K562 (cell line): ENCODE measurements around the gene LY6G6F. TPM values are rescaled to one million over a fixed set of nuclear protein-coding genes. Genes with fewer than 3 reads are reported as not detected.
A peak's percentile ranks its signal among the peaks of the same experiment; 100 is the strongest.

Experiments used
- ARID1B ChIP-seq: fragments of 450-650 bp; IDR thresholded peaks from 2 replicates; pipeline ENCODE4 v1.6.1; 2016; ENCODE audit warnings: antibody characterized with exemption, mild to moderate bottlenecking, inconsistent platforms
- ARNT ChIP-seq, 2 experiments: fragments of 450-650 bp; IDR thresholded peaks; 2 replicates each; pipeline ENCODE4 v1.6.1; 2016; ENCODE audit warnings: mild to moderate bottlenecking in 1 of 2
- CTBP1 ChIP-seq: fragments of 450-650 bp; IDR thresholded peaks from 2 replicates; pipeline ENCODE4 v1.6.1; 2016; ENCODE audit warnings: borderline replicate concordance
- HDAC6 ChIP-seq: IDR thresholded peaks from 2 replicates; pipeline ENCODE4 v1.6.1; 2012; ENCODE audit warnings: low read depth, mild to moderate bottlenecking, control low read depth, inconsistent platforms, low read length, moderate library complexity
- HMGN3 ChIP-seq: IDR thresholded peaks from 2 replicates; pipeline ENCODE4 v1.6.1; 2011; ENCODE audit warnings: borderline replicate concordance, low read depth, mild to moderate bottlenecking, mixed read lengths, low read length; ENCODE audit not compliant: insufficient read length; ENCODE audit errors: extremely low read depth
- KLF10 ChIP-seq: fragments of 250-450 bp; sonication (Bioruptor Pico); IDR thresholded peaks from 2 replicates; pipeline ENCODE4 v1.6.1; 2021; ENCODE audit warnings: matching md5 sums
- LCOR ChIP-seq: sonication (generic); formaldehyde crosslinking; IDR thresholded peaks from 2 replicates; pipeline ENCODE4 v1.8.0; 2022; ENCODE audit warnings: mild to moderate bottlenecking, missing genetic modification reagents
- NUFIP1 ChIP-seq: fragments of 450-650 bp; IDR thresholded peaks from 2 replicates; pipeline ENCODE4 v1.6.1; 2018; ENCODE audit not compliant: partially characterized antibody
- PYGO2 ChIP-seq: fragments of 450-650 bp; IDR thresholded peaks from 2 replicates; pipeline ENCODE4 v1.6.1; 2016; ENCODE audit warnings: mild to moderate bottlenecking, missing genetic modification characterization, moderate library complexity, missing compliant biosample characterization
- ZC3H4 ChIP-seq: sonication (generic); formaldehyde crosslinking; IDR thresholded peaks from 2 replicates; pipeline ENCODE4 v1.9.0; 2021; ENCODE audit warnings: missing genetic modification reagents, borderline replicate concordance
- ZNF778 ChIP-seq: fragments of 450-650 bp; formaldehyde crosslinking; IDR thresholded peaks from 2 replicates; pipeline ENCODE4 v1.4.0; 2020; ENCODE audit warnings: mild to moderate bottlenecking, moderate library complexity
- polyA plus RNA-seq, 8 experiments: library from polyadenylated mRNA; depleted of rRNA in 4 of 8; stranded (reverse) in 5 of 8; unstranded in 3 of 8; fragments of >200 nt; fragmentation: Nextera tagmentation in 2 of 8; fragmentation: Illumina TruSeq in 1 of 8; extraction: Ambion mirVana in 2 of 8; extraction: Trizol in 1 of 8; gene quantifications; 2 replicates each; pipeline versions ENCODE4 v1.2.1 to v1.2.3, GENCODE V29; 2011 to 2014; ENCODE audit warnings: inconsistent platforms in 1 of 8, missing spikeins in 1 of 8
- total RNA-seq, 7 experiments: library from RNA; depleted of rRNA in 6 of 7; stranded (reverse); fragments of >200 nt in 6 of 7; fragmentation: Illumina TruSeq in 2 of 7; extraction: Trizol in 2 of 7; gene quantifications; 2 replicates each; pipeline versions ENCODE4 v1.2.1 to v1.2.3, GENCODE V29; 2011 to 2021; ENCODE audit warnings: low replicate concordance in 1 of 7
- TF ChIP-seq, protein P1 (sequence below): fragments of 450-650 bp; conservative IDR thresholded peaks from 2 replicates; pipeline ENCODE4 v1.6.1; 2016; ENCODE audit warnings: missing genetic modification characterization, low read depth, mild to moderate bottlenecking, missing compliant biosample characterization, moderate library complexity
- TF ChIP-seq, protein P2 (sequence below), 2 experiments: fragments of 450-650 bp; IDR thresholded peaks; 2 replicates each; pipeline ENCODE4 v1.6.1; 2018; ENCODE audit warnings: mild to moderate bottlenecking in 2 of 2, low read depth in 1 of 2; ENCODE audit not compliant: partially characterized antibody in 2 of 2
- TF ChIP-seq, protein P3 (sequence below): fragments of 250-450 bp; sonication (Bioruptor Pico); IDR thresholded peaks from 2 replicates; pipeline ENCODE4 v1.5.0; 2021
- TF ChIP-seq, protein P4 (sequence below), 2 experiments: fragments of 450-650 bp; IDR thresholded peaks; 2 replicates each; pipeline ENCODE4 v1.6.1; 2016

Gene LY6G6F
- total and polyA plus RNA-seq, 9 of the 15 experiments (the other 6 are each of a cell fraction or from before 2014, with no cell fraction given): 0.14 to 0.50 (median 0.28) TPM; not detected in 2

DNA sequence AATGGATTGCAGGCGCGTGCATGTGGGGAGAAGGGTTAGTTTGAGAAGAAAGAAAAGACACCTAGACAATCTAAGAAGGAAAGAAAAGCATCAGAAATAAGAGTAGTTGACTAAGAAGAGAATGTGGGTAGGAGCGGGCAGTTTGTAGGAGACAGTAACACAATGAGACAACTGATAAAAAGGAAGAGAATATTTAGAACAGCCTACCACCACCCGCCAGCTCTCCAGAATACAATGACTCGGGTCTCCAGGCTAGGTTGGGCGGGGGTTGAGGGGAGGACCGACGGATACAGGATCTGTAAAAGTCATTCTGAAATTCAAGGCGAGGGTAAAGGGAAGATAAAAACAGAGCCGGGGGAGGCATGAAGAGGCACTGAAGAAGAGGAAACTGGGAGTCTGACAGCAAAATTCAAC lies 4.3 kb upstream of the LY6G6F start (continued):
- TF ChIP-seq, protein P1, sequence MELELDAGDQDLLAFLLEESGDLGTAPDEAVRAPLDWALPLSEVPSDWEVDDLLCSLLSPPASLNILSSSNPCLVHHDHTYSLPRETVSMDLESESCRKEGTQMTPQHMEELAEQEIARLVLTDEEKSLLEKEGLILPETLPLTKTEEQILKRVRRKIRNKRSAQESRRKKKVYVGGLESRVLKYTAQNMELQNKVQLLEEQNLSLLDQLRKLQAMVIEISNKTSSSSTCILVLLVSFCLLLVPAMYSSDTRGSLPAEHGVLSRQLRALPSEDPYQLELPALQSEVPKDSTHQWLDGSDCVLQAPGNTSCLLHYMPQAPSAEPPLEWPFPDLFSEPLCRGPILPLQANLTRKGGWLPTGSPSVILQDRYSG: no peak
- TF ChIP-seq LCOR (CRISPR knock-in tag): peak; percentile 45
- TF ChIP-seq, protein P2, sequence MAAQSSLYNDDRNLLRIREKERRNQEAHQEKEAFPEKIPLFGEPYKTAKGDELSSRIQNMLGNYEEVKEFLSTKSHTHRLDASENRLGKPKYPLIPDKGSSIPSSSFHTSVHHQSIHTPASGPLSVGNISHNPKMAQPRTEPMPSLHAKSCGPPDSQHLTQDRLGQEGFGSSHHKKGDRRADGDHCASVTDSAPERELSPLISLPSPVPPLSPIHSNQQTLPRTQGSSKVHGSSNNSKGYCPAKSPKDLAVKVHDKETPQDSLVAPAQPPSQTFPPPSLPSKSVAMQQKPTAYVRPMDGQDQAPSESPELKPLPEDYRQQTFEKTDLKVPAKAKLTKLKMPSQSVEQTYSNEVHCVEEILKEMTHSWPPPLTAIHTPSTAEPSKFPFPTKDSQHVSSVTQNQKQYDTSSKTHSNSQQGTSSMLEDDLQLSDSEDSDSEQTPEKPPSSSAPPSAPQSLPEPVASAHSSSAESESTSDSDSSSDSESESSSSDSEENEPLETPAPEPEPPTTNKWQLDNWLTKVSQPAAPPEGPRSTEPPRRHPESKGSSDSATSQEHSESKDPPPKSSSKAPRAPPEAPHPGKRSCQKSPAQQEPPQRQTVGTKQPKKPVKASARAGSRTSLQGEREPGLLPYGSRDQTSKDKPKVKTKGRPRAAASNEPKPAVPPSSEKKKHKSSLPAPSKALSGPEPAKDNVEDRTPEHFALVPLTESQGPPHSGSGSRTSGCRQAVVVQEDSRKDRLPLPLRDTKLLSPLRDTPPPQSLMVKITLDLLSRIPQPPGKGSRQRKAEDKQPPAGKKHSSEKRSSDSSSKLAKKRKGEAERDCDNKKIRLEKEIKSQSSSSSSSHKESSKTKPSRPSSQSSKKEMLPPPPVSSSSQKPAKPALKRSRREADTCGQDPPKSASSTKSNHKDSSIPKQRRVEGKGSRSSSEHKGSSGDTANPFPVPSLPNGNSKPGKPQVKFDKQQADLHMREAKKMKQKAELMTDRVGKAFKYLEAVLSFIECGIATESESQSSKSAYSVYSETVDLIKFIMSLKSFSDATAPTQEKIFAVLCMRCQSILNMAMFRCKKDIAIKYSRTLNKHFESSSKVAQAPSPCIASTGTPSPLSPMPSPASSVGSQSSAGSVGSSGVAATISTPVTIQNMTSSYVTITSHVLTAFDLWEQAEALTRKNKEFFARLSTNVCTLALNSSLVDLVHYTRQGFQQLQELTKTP (IDR thresholded peaks at IDR 0.05; ENCODE audit: low read depth in 1 of 2, partially characterized antibody in 2 of 2): peak; percentile 59 to 67
- TF ChIP-seq ARNT (IDR thresholded peaks at IDR 0.05): 0 out of 4 replicates have a peak, but pooled peaks have one; percentile 28 to 46
- TF ChIP-seq, protein P3, sequence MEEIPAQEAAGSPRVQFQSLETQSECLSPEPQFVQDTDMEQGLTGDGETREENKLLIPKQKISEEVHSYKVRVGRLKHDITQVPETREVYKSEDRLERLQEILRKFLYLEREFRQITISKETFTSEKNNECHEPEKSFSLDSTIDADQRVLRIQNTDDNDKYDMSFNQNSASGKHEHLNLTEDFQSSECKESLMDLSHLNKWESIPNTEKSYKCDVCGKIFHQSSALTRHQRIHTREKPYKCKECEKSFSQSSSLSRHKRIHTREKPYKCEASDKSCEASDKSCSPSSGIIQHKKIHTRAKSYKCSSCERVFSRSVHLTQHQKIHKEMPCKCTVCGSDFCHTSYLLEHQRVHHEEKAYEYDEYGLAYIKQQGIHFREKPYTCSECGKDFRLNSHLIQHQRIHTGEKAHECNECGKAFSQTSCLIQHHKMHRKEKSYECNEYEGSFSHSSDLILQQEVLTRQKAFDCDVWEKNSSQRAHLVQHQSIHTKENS: no peak
- no peak for TF ChIP-seq ZNF778
- TF ChIP-seq, protein P4, sequence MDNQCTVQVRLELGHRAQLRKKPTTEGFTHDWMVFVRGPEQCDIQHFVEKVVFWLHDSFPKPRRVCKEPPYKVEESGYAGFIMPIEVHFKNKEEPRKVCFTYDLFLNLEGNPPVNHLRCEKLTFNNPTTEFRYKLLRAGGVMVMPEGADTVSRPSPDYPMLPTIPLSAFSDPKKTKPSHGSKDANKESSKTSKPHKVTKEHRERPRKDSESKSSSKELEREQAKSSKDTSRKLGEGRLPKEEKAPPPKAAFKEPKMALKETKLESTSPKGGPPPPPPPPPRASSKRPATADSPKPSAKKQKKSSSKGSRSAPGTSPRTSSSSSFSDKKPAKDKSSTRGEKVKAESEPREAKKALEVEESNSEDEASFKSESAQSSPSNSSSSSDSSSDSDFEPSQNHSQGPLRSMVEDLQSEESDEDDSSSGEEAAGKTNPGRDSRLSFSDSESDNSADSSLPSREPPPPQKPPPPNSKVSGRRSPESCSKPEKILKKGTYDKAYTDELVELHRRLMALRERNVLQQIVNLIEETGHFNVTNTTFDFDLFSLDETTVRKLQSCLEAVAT (IDR thresholded peaks at IDR 0.05): peak in 1 of 2 experiments; percentile 27; a peak in 2 of 4 replicates
- peak; percentile 48 for TF ChIP-seq NUFIP1
- no peak for TF ChIP-seq KLF10 (CRISPR knock-in tag)
- TF ChIP-seq HMGN3: no peak
- TF ChIP-seq PYGO2 (tag): no peak
- TF ChIP-seq ZC3H4: no peak
- no peak for TF ChIP-seq HDAC6
- no peak for TF ChIP-seq ARID1B
- TF ChIP-seq CTBP1: no peak
